Activated CD8-positive, alpha-beta T cell treated with anti-CD3 and anti-CD28 coated beads for 36 hours (primary cell): ENCODE results near the gene GRM4. TPM values are rescaled to one million over a fixed set of nuclear protein-coding genes. Genes with fewer than 3 reads are reported as not detected.

Source experiments
- ATAC-seq: fragments of 200-7000 bp; cut with Tn5 transposase; one replicate; pipeline ENCODE4 v1.10.0; 2021; ENCODE audit warnings: mild to moderate bottlenecking, moderate library complexity
- CTCF ChIA-PET: fragments of 350-600 bp; sonication (Branson Sonifier 250); formaldehyde crosslinking; loops from one replicate; lab custom pipeline; 2021; ENCODE audit warnings: antibody characterized with exemption; lab: Charles Lee
- POLR2A ChIA-PET: fragments of 350-600 bp; sonication (Branson Sonifier 250); formaldehyde crosslinking; loops from one replicate; lab custom pipeline; 2021; ENCODE audit warnings: antibody characterized with exemption; lab: Charles Lee
- DNase-seq: peaks from one replicate; pipeline ENCODE4 v3.0.0-alpha.2; 2020
- H3K27ac Mint-ChIP-seq: one replicate; pipeline ENCODE4 v1.8.0; 2021; ENCODE audit warnings: mild to moderate bottlenecking, mixed read lengths
- H3K27me3 Mint-ChIP-seq: one replicate; pipeline ENCODE4 v1.8.0; 2021; ENCODE audit warnings: mixed read lengths
- H3K36me3 Mint-ChIP-seq: one replicate; pipeline ENCODE4 v1.8.0; 2021; ENCODE audit warnings: low read depth, mixed read lengths
- H3K4me1 Mint-ChIP-seq: one replicate; pipeline ENCODE4 v1.8.0; 2021; ENCODE audit warnings: low read depth, mixed read lengths
- H3K4me3 Mint-ChIP-seq: one replicate; pipeline ENCODE4 v1.8.0; 2021; ENCODE audit warnings: mild to moderate bottlenecking, moderate library complexity, mixed read lengths
- H3K9me3 Mint-ChIP-seq: one replicate; pipeline ENCODE4 v1.8.0; 2021; ENCODE audit warnings: mixed read lengths
- intact Hi-C: fragments of 100-400 bp; cut with micrococcal nuclease; formaldehyde crosslinking; loops from one replicate; pipeline ENCODE4 v1.10.0; 2022
- total RNA-seq, 2 experiments: library from RNA; stranded (reverse); gene quantifications; one replicate each; pipeline ENCODE4 v1.2.3, GENCODE V29; 2021
- TF ChIP-seq, protein P1 (sequence below): fragments of 200-600 bp; IDR thresholded peaks from one replicate; pipeline ENCODE4 v1.8.0; 2022; ENCODE audit warnings: antibody characterized with exemption, mild to moderate bottlenecking

The GRM4 gene
- total RNA-seq, 2 experiments from 2014 or later, result 0.11 to 0.14 TPM

GRCh38 chr6:34157851-34158250 lies 12.0 kb upstream of the GRM4 start:
- ChIA-PET CTCF (no interaction called here), POLR2A (no interaction called here)
- intact Hi-C loops, result no loop called here
- H3K27ac Mint-ChIP-seq, result no peak overlapping the region
- DNase-seq (no peak), ATAC-seq (no peak)
- TF ChIP-seq, protein P1, sequence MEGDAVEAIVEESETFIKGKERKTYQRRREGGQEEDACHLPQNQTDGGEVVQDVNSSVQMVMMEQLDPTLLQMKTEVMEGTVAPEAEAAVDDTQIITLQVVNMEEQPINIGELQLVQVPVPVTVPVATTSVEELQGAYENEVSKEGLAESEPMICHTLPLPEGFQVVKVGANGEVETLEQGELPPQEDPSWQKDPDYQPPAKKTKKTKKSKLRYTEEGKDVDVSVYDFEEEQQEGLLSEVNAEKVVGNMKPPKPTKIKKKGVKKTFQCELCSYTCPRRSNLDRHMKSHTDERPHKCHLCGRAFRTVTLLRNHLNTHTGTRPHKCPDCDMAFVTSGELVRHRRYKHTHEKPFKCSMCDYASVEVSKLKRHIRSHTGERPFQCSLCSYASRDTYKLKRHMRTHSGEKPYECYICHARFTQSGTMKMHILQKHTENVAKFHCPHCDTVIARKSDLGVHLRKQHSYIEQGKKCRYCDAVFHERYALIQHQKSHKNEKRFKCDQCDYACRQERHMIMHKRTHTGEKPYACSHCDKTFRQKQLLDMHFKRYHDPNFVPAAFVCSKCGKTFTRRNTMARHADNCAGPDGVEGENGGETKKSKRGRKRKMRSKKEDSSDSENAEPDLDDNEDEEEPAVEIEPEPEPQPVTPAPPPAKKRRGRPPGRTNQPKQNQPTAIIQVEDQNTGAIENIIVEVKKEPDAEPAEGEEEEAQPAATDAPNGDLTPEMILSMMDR, result no peak
- H3K4me3 Mint-ChIP-seq, result no peak overlapping the region
- peaks cover 11% of the 10 kb centered on the region for H3K27me3 Mint-ChIP-seq
- H3K36me3 Mint-ChIP-seq, result no peaks in the 10 kb centered on the region
- H3K9me3 Mint-ChIP-seq, result no peaks in the 10 kb centered on the region
- peaks cover 4% of the 10 kb centered on the region for H3K4me1 Mint-ChIP-seq

- ATAC-seq (no peak), DNase-seq (no peak)
- Mint-ChIP-seq H3K4me1 (peaks cover 4% of the 10 kb centered on the region), H3K9me3 (no peaks in the 10 kb centered on the region), H3K36me3 (no peaks in the 10 kb centered on the region), H3K27ac (no peak overlapping the region), H3K4me3 (no peak overlapping the region), H3K27me3 (peaks cover 13% of the 10 kb centered on the region)
- intact Hi-C loops, result no loop called here
- TF ChIP-seq, protein P1, result no peak
- CTCF ChIA-PET, result interaction anchor here (1.0 kb wide), 1 partner anchor 26 kb away, joined by 3 read pairs; no protein-coding TSS in a partner anchor
- POLR2A ChIA-PET, result no interaction called here
Measured at GRCh38 chr6:34157236-34157830, 11.4 kb upstream of the GRM4 start.

GRCh38 chr6:34155471-34156300 lies 9.8 kb upstream of the GRM4 start:
- ChIA-PET POLR2A (interaction anchor here (1.0 kb wide), 1 partner anchor 10 kb away, joined by 3 read pairs; the partner anchor contains the start of gene GRM4), CTCF (interaction anchor here (0.6 to 5.7 kb wide), 28 partner anchors 8 to 985 kb away, joined by 3 to 96 read pairs (median 4); partner anchors contain the start of genes GRM4 and UQCC2)
- Mint-ChIP-seq H3K4me1 (peaks cover 4% of the 10 kb centered on the region), H3K4me3 (no peak overlapping the region), H3K36me3 (no peaks in the 10 kb centered on the region), H3K27ac (no peak overlapping the region), H3K9me3 (no peaks in the 10 kb centered on the region), H3K27me3 (peaks cover 23% of the 10 kb centered on the region)
- ATAC-seq (no peak), DNase-seq (no peak)
- TF ChIP-seq, protein P1, result no peak
- intact Hi-C loops, result loop anchor here (2.0 kb wide), 1 partner anchor 101 kb away; no protein-coding TSS in a partner anchor

DNA sequence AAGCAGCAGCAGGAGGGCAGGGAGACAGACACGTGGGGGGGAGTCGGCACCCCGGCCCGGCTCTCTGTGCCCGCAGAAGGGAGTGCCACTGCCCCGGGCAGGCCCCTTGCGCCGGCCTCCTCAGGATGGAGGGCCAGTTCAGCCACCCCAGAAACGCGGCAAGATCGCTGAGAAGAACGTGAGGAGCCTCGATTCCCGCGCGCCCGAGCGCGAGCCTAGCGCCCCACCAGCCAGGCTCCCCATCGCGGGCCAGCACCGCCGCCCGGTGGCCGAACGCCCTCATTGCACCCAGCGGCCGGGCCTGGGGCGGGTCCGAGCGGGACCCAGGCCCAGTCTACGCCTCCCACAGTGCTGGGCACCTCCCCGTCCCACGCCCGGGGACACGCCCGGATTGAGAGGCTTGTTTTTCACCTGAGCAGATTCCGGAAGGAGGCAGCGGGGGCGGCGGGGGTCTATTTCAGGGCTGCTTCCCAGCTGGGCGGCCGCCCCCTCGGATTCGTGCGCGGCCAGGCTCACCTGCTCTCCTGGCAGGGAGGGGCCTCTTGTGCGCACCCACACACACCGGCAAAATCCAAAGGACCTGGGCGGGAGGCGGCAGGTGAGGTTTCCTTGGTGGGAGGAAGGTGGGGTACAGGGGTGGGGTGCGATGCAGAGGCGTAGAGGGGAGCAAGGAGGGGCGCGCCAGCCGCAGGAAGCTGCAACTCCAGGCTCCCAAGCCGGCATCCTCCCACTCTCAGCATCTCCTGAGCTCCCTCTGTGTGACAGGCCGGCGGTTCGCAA lies 9.0 kb upstream of the GRM4 start:
- intact Hi-C loops, result loop anchor here (2.0 kb wide), 1 partner anchor 100 kb away; no protein-coding TSS in a partner anchor
- DNase-seq (peak; percentile 72), ATAC-seq (peak; percentile 96)
- Mint-ChIP-seq H3K36me3 (no peaks in the 10 kb centered on the region), H3K27me3 (peaks cover 31% of the 10 kb centered on the region), H3K4me3 (no peak overlapping the region), H3K27ac (no peak overlapping the region), H3K9me3 (no peaks in the 10 kb centered on the region), H3K4me1 (peaks cover 4% of the 10 kb centered on the region)
- CTCF ChIA-PET, result interaction anchor here (0.7 to 5.7 kb wide), 36 partner anchors 9 to 567 kb away, joined by 3 to 96 read pairs (median 3); partner anchors contain the start of genes GRM4 and UQCC2
- POLR2A ChIA-PET, result interaction anchor here (0.6 kb wide), 1 partner anchor 238 kb away, joined by 3 read pairs; no protein-coding TSS in a partner anchor
- TF ChIP-seq, protein P1, result peak; percentile 100
